G401.6 (cell line): Measurements from ENCODE around the gene LDAH.

Experiments
- FAIRE-seq: peaks from 2 replicates; lab custom pipeline; 2012; peaks lifted over from hg19 to GRCh38; lab: Jason Lieb, UNC

Gene LDAH

DNA sequence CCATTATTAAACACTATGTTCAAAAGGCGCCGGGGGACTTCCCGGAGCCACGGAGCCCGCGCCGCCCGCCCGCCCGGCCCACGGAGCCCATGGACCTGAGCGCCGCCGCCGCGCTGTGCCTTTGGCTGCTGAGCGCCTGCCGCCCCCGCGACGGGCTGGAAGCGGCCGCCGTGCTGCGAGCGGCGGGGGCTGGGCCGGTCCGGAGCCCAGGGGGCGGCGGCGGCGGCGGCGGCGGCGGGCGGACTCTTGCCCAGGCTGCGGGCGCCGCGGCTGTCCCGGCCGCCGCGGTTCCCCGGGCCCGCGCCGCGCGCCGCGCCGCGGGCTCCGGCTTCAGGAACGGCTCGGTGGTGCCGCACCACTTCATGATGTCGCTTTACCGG is 155.8 kb downstream of the LDAH start:
- no peak for FAIRE-seq

DNA sequence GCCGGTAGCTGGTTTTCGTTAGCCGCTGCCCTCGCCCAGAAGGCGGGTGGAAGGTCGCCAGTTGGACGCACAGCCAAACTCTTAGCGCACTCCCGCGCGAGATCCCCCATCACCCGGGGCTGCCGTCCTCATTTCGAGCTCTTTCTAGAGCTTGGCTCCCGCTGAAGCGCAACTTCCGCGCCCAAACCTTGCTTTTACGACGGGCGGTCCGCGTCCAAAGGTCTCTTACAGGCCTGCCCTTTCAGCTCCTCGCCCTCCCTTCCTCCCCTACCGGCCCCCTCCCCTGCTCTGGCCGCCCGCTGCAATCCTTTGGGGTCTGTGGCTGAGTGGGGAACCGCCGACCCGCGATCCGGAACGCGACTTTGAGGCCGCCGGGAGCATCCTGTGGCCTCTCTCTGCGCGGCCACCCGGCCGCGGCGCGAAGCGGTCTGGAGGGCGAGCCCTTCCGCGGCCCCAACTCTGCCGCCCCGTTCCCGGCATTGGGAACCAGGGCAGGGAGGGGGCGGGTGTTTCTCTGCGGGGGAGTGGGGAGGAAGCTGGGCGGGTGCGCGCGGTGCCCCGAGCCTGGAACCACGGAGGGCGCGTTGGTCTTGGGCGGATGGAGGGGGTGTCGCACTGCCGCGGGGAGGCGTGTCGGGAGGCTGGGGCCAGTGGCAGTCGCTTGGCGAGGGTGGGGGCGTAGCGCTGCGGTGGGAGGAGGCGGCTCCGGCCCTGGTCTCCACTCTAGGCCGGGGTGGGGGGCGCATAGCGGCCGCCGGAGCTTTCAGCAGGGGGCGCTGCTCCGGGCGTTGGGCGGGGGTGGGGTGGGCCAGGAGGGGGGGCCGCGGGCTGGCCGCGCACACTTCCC is 156.4 kb downstream of the LDAH start, which contains the start of gene GDF7:
GDF7 (plus strand) TSS at position 841 of the 847 bp plus-strand sequence. CDS start 96 bp downstream, outside the sequence.
- no peak for FAIRE-seq

DNA sequence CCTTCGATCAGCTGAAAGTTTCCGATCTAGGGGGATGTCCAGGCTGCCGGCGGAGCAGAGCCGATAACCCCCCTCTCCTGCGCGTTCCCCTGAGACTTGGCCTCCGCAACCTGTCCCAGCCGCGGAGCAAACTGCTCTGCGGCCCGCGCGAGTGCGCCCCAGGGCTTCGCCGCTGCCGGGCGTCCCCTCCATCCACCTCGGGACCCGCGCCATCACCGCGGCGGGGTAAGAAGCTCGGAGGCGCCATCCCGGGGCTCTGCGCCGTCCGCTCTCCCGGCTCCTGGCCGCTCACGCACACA is 156.9 kb downstream of the LDAH start:
- no peak for FAIRE-seq

DNA sequence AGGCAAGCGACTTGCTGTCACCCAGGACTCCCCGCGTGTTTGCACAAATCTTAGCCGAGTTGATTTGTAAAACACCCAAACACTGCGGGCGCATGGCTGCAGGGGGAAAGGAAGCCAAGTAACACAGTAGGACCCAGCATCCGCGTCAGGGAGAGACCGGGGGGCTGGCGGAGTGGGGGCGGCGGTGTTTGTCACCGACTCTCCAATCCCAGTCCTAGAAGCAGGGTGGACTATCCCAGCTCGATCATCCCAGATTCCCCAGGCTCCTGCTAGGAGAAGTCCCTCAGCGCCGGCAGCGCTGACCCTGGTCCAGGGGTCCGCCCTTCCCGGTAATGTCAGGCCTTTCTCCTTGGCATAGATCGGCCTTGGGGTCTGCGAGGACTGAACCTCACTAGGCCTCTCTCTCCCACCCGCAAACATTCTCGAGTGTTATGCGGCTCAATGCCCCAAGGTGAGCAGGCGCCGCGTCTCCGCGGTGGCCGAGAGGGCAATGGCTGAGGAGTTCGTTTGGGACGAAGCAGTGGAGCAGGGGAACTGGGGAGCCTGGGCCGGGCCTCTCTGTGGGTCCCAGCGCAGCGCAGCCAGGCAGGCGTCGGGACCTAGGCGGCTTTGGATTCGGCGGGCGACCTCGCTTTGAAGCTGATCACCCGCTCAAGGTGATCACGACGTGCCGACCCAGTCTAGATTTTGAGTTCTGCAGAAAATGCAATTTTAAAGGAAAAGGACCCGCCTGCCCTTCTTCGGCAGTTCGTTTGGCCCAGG is 157.5 kb downstream of the LDAH start:
- no peak for FAIRE-seq

DNA sequence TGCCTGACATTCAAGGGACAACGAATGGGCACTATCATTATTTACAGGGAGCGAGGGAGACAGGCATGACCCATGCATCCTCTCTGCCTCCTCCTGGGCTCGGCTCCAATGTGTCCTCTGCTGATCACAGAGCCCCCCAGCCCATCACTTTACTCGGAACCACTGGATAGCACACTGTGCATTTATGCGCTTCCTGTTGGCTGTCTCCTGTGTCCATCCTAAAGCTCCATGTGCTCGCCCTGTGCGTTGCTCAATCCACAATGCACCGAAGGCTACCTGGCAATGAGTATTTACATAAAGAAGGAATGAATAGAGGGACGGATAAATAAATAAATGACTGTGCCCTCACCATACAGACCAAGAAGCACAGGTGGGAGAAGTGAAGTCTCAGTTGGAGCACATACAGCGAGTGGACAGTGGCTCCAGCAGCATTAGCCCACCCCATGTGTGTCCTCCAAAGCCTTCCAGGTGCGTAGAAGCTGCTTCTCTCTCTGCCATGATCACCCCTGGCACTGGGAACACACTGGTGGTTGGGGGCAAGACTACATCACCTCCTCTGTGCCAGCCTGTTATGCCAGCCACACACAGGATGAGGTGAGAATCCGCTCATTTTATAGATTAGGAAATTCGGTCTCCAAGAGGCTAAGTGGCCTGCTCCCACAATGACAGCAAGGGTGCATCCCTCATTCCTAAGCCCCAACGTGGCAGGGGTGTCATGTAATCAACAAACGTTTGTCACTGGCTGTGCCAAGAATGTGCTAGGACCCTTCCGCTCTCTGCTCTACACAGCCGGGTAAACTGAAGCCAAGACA is 158.3 kb downstream of the LDAH start:
- FAIRE-seq: no peak

- FAIRE-seq: no peak
These were observed 158.9 kb downstream of the LDAH start for GRCh38 chr2:20664071-20664390.

DNA sequence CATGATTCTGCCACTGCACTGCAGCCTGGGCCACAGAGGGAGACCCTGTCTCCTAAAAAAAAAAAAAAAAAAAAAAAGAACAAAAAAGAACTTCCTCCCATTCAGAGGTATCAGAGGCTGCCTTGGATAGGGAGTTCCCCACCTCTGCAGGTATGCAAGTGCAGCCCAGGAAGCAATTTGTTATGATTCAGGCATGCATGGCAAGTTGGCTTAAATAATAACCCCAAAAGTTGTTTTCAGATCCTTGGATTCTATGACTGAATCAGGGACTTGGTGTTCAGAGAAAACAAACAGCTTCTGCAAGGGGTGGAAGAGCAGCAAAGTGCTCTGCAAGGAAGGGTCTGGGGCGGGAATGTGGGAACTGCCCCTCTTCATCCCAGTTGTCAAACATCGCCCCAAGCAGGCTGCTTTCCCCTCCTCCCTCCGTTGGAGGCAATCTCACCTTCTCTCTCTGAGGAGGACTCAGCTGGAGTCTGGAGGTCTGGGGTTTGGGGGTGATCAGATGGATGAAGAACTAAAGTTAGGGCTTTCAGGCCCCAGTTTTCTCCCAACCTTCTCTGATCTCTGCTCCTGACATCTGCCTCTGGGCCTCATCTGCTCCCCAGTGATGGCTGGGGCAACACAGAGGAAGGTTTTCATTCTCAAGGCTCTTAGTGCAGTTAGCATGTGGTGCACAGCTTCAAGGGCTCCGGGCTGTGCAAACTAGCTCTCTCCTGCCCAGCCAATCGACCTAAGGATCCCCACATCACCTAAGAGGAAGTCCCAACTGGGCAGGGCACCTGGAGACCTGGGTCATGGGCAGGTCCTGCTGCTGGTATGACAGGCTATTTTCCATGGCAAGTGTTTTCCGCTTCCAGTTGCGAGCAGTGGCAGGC is 159.5 kb downstream of the LDAH start:
- no peak for FAIRE-seq

DNA sequence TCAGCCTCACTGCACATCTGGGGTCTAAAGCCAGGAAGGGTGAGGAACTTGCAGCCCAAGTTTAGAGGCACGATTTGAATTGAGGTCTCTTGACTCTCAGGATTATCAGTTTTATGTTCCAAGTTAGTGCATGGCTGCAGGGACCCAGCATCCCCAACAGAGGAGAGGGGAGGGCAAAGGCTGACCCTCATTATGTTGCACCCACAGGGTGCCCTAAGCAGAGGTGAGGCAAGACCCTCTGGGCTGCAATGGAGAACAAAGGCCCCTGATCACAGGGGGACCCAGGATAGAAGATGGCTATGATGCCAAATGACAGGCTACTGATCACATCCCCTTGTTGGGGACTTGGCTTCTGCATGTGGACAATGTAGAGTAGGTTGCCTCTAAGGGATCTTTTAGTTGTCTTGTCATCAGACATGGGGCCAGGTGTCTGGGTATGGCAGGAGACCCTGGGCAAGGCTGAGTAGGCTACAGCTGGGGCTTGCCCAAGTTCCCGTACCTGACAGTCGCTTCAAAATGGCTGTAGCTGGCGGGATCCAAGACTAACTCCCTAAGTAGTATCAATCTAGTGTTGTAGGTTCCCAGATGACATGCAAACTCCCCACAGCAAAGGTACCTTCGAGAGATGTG is 160.5 kb downstream of the LDAH start:
- no peak for FAIRE-seq

GRCh38 chr2:20661421-20662307 is 161.2 kb downstream of the LDAH start:
- FAIRE-seq: peak; percentile 61

DNA sequence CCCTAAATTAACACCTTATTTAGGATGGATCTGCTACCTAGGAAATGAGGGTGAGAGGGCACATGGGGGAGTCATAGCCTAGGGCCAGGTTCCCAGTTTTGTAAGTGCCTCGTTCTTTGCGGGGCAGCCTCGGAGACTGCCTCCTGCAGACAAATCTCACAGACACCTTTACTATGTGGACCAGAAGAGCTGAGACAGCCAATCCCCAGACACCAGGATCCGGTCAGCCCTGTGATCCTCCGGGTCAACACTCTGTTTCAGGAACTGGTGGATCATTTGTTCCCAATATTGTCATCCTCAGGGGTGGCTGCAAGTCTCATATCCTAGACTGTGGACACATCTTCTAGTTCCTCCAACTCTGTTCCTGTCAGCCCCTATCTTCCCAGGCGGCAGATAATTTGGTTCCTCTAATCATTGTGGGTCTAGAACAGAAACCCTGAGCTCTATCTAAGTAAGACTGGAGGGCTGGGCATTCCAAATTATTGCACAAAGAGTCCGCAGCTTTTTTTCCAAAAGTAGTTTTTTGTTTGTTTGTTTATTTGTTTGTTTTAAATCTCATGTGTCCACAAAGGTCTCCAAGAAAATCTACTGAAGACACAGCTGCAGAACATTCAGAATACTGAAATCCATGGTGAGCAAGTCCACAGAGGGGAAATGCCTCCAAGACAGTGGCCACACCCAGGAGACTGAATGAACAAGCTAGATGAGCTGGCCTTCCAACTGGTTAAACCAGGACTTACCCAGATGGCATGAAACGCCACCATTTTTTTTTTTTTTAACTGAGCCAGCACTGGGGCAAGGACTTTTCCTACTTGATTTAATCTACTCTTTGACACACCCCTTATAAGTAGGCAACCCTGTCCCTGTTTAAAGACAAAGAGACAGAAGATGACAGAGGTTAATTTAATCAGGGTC is 162.1 kb downstream of the LDAH start:
- no peak for FAIRE-seq

GRCh38 chr2:20657522-20658235 is 165.2 kb downstream of the LDAH start:
- FAIRE-seq: no peak

DNA sequence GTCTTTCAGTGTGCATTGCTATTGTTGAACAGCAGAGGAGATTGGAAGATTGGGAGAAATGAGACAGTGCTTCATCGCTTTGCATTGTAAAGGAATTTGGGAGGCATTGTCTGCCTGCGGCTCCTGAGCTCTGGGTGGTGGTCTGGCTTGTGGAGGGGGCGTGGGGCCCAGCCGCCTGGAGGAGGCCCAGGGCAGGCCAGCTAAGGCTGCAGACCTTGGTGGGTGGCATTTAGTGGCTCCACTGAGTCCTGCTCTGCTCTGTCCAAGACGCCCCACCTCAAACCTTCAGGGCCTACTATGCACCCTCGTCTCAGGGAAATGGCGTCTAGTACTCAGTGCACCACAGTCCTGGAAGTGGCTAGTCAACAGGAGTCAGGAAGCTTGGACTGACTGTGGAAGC is 166.3 kb downstream of the LDAH start:
- FAIRE-seq: no peak

DNA sequence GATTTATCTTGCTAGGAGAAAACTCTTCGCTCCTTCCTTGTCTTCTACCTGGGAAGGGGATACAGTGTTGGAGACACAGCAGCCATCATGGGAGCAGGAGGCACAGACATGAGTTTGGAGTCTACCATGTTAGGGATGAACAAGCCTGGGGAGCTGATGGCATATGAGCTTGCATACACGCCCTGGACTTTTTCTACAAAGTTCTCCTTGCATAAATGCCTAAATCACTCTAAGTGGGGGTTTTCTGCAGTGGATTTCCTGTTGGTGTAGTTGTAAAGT is 168.4 kb downstream of the LDAH start:
- FAIRE-seq: no peak

DNA sequence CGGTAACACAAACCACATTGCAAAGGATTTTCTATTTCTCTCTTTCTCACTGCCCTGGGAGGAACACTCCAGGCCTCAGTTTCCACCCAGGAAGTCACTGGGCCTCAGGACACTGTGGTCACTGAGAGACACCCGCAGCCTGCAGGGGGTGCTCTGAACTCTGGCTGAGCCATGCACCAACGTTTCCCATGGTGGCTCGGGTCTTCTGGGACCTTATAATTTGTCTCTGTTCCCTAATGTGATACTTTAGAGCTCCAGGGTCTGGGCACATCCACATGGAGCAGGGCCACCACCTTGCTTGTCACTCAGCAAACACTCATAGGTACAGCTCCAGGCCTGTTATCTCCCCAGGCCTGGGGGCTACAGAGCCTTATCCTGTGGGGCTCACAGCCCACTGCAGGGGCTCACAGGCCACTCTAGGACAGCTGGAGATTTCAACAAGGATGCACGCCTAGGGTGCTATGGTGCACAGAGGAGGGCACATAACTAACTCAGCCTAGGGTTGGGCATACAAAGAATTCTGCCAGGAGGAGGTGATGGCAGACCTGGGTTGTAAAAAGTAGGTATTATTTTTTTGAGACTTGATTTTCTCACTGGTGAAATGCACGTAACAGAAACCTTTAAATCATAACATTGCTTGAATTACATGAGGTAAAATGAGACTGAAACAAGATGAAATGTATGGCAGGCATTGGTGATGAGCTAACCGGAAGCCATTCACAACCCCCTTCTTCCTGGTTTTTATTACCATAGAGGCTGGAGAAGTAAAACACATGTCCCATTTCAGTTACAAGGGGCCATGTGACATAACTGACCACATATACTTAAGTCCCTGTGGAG is 169.0 kb downstream of the LDAH start:
- FAIRE-seq: no peak

- FAIRE-seq: no peak
These were observed 170.0 kb downstream of the LDAH start for GRCh38 chr2:20652673-20653575.

DNA sequence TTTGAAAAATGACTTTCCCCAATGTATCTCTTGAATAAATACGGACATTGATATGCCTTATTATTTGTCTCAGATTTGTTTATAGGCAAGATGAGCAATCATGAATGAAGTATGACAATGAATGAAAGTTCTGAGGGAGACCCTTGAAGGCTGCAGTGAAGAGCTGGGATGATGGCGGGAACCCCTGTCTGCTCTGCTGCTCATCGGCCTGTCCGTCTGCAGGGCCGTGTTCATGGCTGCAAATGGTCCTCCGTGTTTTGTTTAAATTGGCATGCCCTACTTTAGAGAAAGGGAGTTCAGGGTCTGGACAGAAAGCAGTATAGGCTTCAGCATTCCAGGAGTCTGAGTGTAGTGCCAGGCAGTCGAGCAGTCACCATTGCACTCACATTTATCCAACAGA is 170.8 kb downstream of the LDAH start:
- FAIRE-seq: no peak

DNA sequence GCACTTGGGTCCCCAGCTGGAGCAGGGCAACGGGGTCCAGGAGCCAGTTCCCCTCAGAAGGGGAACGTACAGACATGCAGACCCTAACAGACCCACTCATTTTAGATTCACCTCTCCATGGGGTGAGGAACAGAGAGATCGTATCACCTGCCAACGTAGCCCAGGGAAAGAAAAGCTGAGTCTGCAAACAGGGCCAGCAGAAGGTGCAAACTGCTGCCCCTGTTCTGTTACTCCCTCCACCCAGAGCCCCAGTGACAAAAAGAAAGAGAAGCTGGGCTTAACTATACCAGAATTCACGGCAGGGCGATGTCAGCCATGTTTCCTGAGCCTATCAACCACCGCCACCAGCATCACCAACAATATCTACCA is 171.2 kb downstream of the LDAH start:
- FAIRE-seq: no peak
